Embryonic facial prominence (tissue), 1 donor: Measurements from ENCODE around the gene MEGF9.
A peak's percentile ranks its signal among the peaks of the same experiment; 100 is the strongest.

Experiments used
- DNase-seq: peaks from one replicate; pipeline ENCODE4 v3.0.0-alpha.2; 2016; ENCODE audit errors: extremely low spot score

MEGF9 gene

DNA sequence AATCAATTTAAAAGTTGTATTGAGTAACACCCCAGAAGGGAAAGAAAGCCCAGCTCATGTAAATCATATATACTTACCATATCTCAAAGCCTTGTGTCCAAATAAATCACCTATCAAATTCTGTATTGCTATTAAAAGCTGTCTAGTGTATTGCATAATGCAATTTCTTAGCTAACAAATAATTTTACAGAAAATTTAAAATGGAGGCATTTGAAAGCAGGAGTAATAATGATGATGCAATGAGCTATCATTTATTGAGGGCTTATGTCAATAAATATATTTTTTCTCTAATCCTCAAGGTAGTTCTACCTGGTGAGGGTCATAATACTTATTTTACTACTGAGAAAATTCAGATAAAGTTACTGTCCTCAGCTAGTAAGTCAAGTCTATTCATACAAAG is 91.5 kb downstream of the MEGF9 start:
- DNase-seq: no peak

DNA sequence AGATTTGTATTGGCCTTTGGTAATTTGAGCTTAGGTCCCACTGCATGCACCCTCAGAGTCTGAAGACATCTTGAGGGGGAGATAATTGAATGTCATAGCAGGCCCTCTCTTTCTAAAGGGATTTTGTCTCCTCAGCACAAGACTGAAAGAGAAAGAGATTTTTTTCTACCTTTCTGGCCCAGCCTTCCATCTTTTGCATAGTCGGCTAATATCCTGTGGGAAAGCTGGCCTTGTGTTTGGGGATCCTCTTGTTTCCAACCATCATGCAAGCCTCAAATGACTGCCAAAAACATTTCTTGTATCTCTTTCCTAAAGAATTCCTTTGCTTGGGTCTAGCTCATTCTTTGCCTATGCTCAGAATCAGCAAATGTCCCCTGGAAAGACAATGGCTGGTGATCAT is 92.3 kb downstream of the MEGF9 start:
- no peak for DNase-seq

DNA sequence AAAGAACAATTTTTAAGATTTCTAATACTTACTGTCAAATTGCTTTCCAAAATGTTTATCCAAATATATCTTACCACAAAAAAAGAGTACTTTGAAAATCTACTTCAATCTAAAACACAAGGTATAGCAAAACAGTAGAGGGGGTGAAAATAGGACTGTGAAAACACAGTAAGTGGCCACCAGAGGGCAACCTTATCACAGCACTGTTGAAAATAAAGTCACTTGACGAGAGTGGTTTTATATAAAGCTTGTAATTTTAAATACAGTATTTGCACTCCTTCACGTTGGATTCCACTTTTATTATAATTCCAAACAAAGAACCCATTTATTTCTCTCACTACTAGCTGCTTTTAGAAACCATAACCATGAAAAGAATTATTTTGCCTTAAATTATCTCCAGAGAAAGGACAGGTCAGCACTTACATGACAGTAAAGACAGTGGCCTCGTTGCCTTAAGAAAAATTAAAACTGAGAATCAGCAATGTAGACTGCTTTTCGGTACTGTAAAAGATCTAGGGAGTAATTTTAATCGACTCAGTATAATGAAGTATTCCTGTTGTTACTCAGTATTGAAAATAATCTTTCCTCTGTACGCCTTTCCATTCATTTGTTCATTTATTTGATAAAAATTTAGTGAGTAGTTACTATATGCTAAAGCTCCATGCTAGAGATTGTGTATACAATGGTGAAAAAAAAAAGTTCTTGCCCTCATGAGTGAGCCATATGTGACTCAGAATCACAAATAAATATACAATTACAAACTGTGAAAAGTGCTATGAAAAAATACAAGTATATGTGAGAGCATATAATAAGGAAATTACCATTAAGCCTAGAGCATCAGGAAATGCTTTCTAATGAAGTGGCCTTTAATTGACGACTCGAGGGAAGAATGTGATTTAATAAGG is 94.3 kb downstream of the MEGF9 start:
- DNase-seq: peak; percentile 32

DNA sequence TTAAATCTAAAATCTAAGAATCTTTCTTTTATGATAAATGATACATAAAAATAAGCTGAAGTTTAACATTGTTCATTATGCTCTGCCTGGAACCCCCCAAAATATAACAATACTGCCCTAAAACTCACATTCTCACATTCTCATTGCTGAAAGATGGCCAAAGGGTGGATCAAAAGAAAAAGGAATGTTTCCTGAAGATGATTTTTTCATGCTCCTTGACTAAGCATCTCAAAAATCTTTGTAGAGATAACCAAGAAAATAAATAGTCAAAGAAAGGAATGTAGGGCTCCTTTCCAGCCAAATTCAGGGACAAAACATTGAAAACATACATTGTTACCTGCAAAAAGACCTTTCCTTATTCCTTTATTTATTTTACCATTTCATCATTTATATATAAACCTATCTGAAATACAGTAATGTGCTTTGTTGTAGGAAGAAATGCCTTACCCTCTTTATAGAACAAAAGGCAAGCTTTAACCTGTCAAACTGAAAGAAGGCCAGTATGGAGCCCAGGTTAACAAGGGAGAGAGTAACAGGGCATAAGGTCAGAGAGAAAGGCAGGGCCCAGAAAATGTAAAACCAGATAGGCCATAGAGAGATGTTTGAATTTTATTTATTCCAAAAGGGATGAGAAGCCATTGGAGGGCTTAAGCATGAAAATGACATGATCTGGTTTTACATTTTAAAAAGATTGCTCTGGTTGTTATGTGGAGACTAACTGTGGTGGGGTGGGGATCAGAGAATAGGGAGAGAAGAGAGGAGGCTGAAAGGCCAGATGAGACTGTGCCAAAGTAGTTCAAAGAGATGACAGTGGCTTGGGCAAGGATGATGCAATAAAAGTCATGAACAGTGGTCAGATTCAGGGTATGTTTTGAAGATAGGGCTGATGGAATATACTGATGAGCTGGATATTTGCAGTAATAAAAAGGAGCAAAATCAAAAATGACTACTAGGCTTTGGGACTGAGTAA is 97.0 kb downstream of the MEGF9 start:
- DNase-seq: no peak

DNA sequence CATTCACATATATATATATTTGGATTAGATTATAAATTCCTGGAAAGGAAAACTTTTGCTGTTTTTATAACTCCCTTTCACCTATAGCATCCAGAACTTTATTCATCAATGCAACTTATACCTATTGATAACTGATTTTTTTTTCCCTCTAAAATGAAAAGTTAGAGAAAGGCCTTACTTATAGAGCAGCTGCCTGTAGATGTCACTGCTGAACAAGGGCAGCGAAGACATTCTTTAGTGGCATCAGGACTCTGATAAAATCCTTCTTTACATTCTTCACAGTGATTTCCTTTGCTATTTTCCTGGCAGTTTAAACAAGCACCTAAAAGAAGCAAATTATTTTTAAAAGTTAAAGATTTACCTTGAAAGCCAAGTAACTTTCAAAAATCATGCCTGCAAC is 102.1 kb downstream of the MEGF9 start:
- DNase-seq: no peak

DNA sequence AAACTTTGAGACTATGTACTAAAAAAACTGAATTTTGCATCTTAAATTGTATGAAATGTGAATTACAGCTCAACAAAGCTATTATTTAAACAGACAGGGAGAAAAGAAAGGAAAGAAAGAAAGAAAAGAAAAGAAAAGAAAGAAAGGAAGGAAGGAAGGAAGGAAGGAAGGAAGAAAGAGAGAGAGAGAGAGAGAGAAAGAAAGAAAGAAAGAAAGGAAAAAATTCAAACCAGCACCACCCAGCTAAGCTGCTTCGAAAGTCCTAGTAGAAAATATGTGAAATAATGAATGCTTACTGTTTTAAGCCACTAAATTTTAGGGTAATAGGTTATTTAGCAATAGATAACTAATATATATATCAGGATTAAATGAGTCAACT is 102.6 kb downstream of the MEGF9 start:
- no peak for DNase-seq

DNA sequence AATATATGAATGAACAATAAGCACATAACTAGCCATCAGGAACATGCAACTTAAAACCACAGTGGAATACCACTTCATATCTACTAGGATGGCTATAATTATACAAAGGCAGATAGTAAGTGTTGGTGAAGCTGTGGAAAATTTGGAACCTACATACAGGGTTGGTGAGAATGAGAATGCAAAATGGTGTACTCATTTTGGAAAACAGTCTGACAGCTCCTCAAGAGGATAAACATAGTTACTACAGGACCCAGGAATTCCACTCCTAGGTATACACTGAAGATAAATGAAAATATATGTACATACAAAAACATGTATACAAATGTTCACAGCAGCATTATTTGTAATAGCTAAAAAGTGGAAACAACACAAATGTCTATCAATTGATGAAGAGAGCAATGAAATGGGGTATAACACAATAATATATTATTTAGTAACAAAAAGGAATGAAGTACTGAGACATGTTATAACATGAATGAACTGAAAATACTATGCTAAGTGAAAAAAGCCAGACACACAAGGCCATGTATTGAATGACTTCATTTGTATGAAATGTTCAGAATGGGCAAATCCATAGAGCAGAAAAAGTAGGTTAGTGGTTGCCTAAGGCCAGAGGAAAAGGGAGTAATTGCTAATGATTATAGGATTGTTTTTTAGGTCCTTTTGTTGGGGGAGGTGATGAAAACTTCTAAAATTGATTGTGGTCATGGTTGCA is 103.1 kb downstream of the MEGF9 start:
- no peak for DNase-seq

DNA sequence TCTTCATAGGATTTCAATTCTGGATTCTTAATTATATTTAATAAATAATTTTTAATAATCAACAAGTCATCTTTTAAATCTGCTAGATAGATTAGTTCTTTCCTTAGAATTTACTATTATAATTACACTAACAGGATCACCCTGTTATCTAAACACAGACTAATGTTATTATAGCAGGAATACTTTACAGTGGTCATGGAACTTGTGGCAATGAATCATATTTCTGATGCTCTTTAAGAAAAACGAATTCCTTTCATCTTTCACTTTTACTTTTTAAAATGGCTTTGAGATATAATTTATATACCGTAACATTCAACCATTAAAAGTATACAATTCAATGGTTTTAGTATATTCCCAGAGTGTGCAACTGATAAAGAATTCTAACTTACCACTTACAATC is 104.6 kb downstream of the MEGF9 start:
- no peak for DNase-seq

DNA sequence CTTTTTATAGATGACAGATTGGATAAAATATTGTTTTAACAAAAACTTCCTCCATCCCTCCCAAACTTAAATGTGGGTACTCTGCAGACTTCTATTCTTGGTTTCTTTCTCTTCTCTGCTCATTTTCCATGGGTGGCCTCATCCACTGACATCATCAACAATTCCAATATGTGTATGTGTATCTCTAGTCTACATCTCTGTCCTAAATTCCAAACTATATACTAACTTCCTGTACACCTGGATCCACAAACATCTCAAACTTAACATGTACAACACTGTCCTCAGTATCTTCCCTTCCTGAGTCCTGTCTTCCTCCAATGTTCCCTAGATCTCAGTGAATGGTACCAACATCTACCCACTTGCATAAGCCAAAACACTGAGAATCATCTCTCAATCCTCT is 105.8 kb downstream of the MEGF9 start:
- no peak for DNase-seq

DNA sequence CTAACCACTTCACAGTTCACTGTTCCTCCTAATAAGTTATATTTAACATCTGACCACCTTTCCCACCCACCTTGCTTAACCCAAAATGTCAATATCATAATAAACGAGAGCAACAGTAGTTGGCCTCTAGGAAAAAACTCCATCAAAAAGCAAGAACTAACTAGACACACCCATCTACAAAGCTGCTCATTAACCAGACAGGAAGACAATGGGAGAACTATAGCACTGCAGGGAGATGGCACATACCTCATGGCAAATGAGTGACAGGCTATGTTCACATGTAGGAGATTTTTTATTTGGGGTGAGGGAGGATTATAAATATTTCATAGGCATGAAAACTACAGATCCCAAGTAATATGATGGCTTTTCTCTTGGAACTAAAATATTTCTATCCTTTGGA is 110.7 kb downstream of the MEGF9 start:
- no peak for DNase-seq

DNA sequence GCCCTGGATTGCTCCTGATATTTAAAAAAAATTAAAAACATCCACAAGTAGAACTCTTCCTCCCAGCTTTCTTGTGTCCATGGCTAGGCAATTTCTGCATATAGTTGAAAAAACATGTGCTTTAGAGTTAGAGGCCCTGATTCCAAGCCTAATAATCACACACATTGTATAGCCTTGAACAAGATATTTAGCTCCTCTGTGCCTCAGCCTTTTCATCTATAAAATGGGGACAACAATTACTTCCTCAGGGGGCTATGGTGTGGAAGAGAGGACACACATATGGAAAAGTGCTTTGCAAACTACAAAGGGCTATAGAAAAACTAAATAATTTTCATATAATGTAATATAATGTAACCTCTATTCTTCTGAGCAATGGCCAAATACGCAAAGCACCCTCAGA is 111.3 kb downstream of the MEGF9 start:
- DNase-seq: no peak

DNA sequence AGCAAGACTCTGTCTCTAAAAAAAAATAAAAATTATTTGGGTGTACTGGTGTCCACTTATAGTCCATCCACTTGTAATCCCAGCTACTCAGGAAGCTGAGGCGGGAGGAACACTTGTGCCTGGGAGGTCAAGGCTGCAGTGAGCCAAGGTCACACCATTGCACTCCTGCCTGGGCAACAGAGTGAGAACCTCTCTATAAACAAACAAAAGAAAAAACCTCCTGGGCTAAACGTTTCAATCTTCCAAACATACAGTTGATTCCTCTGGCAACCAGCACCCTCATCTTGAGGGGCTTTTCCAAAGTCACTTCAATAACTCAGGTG is 120.4 kb downstream of the MEGF9 start:
- DNase-seq: no peak

DNA sequence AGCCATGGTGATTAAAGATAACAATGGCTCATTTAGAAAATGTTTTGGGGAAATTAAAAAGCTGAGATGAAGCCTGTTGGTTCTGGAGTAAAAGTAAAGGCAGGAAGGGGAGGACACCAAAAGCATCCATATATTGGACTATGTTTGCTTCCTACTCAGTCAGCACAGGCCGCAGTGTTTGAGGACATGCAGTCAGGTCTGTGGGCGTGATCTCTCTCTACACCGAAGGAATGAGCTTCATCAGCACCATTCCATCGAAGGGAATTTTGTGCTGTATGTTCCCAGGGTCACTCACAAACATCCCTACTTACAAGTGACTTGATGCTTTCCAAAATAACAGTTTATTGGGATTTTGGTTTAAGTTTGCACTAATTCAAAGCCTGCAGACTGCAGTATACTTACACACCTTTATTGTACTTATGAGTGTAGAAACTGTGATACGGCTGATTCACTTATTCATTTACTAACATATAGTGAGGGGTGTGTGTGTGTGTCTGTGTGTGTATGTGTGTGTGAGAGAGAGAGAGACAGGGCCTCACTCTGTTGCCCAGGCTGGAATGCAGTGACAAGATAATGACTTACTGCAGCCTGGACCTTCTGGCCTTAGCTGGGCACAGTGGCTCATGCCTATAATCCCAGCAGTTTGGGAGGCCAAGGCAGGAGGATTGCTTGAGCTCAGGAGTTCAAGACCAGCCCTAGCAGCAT is 120.9 kb downstream of the MEGF9 start:
- DNase-seq: no peak

DNA sequence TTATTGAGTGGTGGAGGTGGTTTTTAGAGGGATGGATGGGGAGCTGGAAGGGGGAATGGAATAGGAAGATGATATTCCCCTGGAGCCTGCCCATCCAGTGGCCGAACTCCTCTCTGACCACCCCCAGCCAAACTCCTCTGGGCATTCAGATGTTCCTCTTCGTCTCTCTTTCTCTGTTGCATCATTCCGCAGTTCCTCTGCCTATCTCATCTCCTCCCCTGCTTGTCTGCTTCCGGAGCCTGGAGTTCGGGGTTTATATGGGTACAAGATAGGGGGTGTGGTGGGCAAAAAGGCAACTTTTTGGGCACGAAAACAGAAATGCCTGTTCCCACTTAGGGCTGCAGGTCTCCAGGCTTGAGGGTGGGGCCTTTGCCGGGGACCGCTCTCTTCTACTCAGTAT is 122.1 kb downstream of the MEGF9 start:
- no peak for DNase-seq

DNA sequence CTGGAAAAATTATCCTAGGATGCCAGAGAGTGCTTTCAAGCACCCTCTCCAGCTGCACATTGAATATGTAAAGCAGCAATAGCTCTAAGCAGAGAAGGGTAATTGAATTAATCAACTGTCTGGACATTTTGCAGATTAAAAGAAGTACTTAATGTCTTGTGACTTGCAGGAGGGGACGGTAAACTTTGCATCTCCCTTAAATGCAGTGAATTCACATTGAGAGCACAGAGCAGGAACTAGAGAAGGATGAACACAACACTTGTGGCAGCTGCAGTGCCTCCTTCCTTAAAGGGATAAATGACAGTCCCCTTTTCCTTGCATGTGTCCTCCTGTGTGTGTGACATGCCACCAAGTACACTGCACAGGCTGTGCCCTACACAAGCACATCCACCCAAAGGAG is 126.9 kb downstream of the MEGF9 start:
- DNase-seq: no peak

DNA sequence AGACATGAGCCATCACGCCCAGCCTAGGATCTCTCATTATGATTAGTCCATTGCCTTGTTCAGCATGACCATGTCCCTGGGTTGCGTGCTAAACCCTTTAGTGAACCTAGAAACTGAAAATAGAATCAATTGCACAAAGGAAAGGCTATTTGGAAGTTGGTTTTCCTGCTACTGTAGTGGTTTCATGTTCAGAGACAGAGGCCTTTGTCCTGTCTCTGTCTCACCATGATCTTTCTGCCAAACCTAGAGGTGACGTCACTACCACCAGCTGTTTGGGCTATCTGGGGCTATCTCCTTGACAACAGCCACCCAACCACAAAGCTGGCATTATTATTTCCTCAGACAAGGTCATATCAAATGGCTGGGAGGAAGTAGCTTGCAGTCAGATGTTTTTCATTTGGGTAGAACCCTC is 130.3 kb downstream of the MEGF9 start:
- peak; percentile 23 for DNase-seq

DNA sequence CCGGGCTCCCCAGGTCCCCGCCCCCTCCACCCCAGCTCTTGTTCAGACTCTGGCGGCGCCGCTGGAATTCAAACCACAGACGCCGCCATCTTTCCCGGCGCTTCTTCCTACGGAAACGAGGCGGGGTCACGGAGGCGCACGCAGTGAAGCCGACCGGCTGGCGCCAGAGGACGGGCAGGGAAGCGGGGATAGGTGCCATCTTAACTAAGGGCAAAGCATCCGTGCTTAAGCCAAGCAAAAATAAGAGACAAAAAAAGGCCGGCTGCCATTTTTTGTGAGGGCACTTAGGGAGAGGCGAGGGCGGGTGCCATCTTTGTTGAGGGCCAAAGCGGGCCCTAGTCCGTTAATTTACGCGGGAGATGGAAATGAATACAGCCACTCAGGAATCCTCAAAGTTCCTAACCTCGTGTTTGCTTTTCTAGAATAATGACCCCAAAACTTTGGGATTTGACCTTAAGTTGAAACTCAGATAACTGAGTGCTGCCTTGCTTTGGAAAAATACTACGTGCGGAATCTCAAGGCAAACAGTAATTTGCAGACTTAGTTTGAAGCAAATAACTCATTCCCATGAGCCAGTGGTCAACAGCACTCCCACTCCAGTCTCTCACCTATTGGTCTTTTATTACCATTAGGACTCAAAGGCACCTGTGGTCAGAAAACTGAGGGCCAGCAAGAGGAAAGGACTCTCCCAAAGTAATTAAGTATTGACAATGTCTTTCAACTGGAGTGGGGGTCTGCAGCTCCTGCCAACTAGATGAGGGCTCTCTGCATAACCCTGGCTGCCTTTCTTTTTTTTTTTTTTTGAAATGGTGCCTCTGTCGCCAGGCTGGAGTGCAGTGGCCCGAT is 134.0 kb downstream of the MEGF9 start, which contains the start of gene CDK5RAP2:
Gene CDK5RAP2, minus strand, starts transcription at position 117 of the 846 bp plus-strand sequence. CDS start 189 bp downstream, outside the sequence.
- DNase-seq: peak; percentile 95

DNA sequence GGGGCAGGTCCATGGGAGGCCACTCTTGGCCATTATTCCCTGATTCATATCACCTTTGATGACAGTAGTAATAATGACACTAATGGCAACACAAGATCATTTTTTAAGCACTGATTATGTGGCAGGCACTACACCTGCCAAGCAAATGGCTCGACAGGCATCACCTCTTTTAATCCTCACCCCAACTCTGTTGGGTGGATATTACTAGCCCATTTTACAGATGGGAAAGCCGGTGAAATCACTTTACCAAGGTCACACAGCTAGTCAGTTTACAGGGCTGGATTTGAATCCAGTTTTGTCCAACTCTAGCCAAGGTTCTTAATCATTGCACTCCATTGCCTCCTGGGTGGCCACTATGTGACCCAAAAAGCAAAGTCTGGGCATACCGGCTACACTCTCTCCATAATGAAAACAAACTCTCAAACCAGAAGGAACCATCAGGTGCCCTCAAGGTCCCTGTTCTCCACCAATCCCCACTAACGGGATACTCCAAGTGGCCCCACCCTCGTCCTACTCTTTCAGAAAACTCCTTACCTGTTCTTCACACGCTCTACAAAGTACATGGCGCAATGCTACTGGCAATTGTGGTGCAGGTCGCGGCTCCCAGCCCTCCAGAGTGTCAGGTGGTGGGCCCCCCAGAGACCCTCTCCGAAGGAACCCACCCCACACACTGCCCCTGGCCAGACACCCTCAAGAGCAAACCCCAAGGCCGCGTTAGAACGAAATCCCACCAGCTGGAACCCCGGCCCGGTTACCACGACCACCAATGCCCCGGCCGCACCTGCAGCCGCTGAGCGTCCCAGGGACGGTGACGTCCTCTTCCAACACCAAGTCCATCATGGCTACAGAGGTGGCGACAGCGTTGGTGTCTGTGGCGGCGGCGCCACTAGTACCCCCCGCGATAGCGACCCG is 134.9 kb downstream of the MEGF9 start:
- DNase-seq: no peak

DNA sequence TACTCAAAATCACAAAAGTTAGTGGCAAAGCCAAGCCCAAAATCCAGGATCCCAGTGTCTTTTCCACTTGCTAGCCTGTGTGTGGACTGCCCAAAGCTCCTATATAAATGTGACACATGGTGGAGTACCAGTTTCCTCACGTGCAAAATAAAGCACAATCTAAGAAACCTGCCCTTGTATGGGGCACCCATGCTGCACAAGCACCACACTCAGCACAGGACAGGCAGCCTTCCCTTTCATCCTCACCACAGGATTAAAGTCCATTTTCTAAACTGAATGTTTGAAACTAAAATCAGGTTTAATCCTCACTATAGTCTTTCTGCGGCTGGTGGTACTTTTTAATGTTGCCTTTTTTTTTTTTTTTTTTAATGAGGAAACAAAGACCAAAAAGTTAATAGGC is 139.8 kb downstream of the MEGF9 start:
- DNase-seq: no peak
